ENCODE results near the gene NBEAL2.

GRCh38 chr3:46966811-46967210 lies 12.7 kb upstream of the NBEAL2 start:
- no peak for TF ChIP-seq CTCF (IDR thresholded peaks at IDR 0.05)
- TF ChIP-seq POLR2A (IDR thresholded peaks at IDR 0.05): no peak
- TF ChIP-seq POLR2AphosphoS5 (IDR thresholded peaks at IDR 0.05): no peak
- no peak for TF ChIP-seq EP300 (IDR thresholded peaks at IDR 0.05)
